ENCODE data around the gene NLRC3. TPM values are rescaled to one million over a fixed set of nuclear protein-coding genes. Genes with fewer than 3 reads are reported as not detected.

Gene NLRC3
- total RNA-seq, 4 donors from 2014 or later = 0.59 to 0.90 (median 0.75) TPM

DNA sequence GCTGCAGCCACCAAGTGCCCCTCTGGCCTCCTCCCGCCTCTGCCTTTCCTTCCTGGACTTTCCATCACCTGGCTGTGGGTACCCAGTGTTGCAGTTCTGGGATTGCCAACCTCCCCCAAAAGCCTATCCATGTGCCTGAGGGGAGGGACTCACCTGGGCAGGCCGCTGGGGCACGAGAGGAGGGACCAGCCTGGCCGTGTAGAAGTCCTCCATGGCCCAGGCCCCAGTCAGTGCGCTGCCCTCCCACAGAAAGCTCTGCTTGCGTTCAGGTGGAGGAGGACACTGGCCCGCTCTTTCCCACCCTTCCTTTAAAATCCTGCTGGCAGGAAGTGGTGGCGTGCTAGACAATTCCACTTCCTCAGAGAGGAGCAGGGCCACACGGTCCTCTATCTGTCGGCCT lies 20.0 kb upstream of the NLRC3 start:
- WGBS, 2 donors = 88 to 89% methylated on average over 7 to 10 of the region's 10 CpGs
- no peak overlapping the region for H3K4me3 ChIP-seq
- TF ChIP-seq EP300 (IDR thresholded peaks at IDR 0.05) = no peak
- TF ChIP-seq, protein P1, sequence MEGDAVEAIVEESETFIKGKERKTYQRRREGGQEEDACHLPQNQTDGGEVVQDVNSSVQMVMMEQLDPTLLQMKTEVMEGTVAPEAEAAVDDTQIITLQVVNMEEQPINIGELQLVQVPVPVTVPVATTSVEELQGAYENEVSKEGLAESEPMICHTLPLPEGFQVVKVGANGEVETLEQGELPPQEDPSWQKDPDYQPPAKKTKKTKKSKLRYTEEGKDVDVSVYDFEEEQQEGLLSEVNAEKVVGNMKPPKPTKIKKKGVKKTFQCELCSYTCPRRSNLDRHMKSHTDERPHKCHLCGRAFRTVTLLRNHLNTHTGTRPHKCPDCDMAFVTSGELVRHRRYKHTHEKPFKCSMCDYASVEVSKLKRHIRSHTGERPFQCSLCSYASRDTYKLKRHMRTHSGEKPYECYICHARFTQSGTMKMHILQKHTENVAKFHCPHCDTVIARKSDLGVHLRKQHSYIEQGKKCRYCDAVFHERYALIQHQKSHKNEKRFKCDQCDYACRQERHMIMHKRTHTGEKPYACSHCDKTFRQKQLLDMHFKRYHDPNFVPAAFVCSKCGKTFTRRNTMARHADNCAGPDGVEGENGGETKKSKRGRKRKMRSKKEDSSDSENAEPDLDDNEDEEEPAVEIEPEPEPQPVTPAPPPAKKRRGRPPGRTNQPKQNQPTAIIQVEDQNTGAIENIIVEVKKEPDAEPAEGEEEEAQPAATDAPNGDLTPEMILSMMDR (IDR thresholded peaks at IDR 0.05) = no peak
- TF ChIP-seq POLR2A (IDR thresholded peaks at IDR 0.05) = no peak
- peaks cover 0 to 5% (median 0%) of the 10 kb centered on the region in 4 donors for H3K9me3 ChIP-seq
- no peak for DNase-seq (ENCODE audit: low spot score in 2 of 2)
- peaks cover 0 to 100% (median 0%) of the 10 kb centered on the region in 3 donors for H3K36me3 ChIP-seq
- H3K4me1 ChIP-seq = no peaks in the 10 kb centered on the region
- H3K27ac ChIP-seq = no peak overlapping the region
- H3K27me3 ChIP-seq = no peaks in the 10 kb centered on the region

DNA sequence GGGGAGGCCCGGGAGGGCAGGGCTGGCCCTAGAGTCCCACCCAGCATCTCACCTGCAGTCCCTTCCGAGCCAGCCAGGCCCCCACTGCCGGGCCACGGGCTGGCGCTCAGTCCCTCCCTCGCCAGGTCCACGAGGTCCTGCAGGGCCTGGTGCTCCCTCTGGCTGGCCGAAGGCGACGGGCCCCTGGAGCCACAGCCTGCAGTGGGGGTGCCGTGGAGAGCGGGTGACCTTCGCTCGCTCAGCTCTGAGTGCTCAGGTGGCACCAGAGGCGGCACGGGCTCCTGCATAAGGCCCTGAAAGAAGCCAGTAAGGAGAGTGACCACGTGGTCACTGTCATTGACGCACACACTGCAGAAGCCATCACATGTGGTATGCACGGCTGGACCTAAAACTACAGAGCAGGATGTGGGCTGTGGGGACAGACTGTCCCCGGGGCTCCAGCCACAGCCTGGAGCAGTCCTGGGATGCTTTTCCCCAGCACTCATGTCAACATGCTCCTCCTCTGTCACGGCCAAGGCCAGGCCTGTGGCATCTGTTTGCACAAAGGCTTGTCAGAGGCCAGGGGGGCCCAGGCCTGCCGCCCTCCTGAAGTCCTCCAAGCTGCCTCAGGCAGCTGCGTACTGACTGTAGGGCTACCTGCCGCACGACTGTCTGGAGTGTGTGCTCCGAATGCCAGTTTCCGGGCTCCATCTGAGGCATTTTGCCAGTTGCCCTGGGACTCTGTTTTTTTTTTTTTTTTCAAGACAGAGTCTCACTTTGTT lies 19.1 kb upstream of the NLRC3 start:
- H3K9me3 ChIP-seq = peaks cover 0 to 5% (median 0%) of the 10 kb centered on the region in 4 donors
- DNase-seq (ENCODE audit: low spot score in 2 of 2) = no peak
- H3K36me3 ChIP-seq = peaks cover 0 to 100% (median 0%) of the 10 kb centered on the region in 3 donors
- no peak for TF ChIP-seq POLR2A (IDR thresholded peaks at IDR 0.05)
- TF ChIP-seq, protein P1 (IDR thresholded peaks at IDR 0.05) = no peak
- TF ChIP-seq EP300 (IDR thresholded peaks at IDR 0.05) = no peak
- H3K4me1 ChIP-seq = no peaks in the 10 kb centered on the region
- H3K27me3 ChIP-seq = no peaks in the 10 kb centered on the region
- 92 to 94% methylated on average over 16 of the region's 27 CpGs for WGBS, 2 donors
- no peak overlapping the region for H3K27ac ChIP-seq
- H3K4me3 ChIP-seq = no peak overlapping the region

DNA sequence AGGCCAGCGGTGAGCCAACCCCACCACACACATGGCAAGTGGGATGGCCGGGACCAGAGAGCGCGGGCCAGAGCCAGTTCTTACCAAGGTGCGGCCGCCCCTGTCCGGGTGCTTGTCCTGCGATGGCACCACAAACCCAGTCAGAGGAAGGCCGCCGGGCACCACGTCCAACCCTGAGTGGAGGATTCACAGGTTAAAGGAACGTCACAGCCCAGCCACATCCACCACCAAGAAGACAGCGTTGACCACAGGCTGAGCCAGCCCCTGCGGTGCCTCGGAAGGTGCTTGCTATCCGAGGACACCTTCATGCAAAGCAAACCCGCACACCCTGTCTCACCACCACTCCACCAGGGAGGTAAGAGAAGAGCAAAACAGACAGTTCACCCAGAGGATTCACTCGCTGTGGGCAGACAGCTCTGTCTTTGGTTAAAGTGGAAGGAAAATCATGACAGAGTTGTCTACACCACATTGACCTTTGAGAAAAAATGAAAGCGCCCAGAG lies 18.4 kb upstream of the NLRC3 start:
- H3K9me3 ChIP-seq = peaks cover 0 to 5% (median 0%) of the 10 kb centered on the region in 4 donors
- DNase-seq (ENCODE audit: low spot score in 2 of 2) = no peak
- H3K4me1 ChIP-seq = no peaks in the 10 kb centered on the region
- no peak overlapping the region for H3K4me3 ChIP-seq
- 97% methylated on average over 17 to 19 of the region's 19 CpGs for WGBS, 2 donors
- peaks cover 0 to 100% (median 0%) of the 10 kb centered on the region in 3 donors for H3K36me3 ChIP-seq
- TF ChIP-seq, protein P1 (IDR thresholded peaks at IDR 0.05) = no peak
- no peak for TF ChIP-seq POLR2A (IDR thresholded peaks at IDR 0.05)
- TF ChIP-seq EP300 (IDR thresholded peaks at IDR 0.05) = no peak
- no peak overlapping the region for H3K27ac ChIP-seq
- H3K27me3 ChIP-seq = no peaks in the 10 kb centered on the region

DNA sequence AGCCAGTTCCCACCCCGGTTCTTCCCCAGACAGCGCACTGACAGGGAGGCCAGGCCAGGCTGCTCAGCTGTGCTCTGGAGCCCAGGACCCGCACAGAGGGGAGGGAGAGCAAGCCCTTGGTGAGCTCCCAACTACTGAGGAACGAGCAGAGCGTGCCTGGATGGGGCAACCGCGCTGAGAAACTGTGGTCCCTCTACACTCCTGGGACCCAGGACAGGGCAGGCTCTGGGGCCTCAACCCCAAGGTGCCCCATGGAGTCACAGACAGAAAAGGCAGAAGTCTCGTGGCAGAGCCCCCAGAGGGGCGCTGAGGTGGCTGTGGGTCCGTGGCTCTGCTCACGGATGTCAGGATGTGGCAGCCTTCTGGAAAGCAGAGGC lies 17.9 kb upstream of the NLRC3 start:
- no peaks in the 10 kb centered on the region for H3K4me1 ChIP-seq
- peaks cover 0 to 100% (median 0%) of the 10 kb centered on the region in 3 donors for H3K36me3 ChIP-seq
- no peaks in the 10 kb centered on the region for H3K27me3 ChIP-seq
- no peak overlapping the region for H3K27ac ChIP-seq
- no peak for TF ChIP-seq EP300 (IDR thresholded peaks at IDR 0.05)
- TF ChIP-seq, protein P1 (IDR thresholded peaks at IDR 0.05) = no peak
- TF ChIP-seq POLR2A (IDR thresholded peaks at IDR 0.05) = no peak
- peaks cover 0 to 4% (median 0%) of the 10 kb centered on the region in 4 donors for H3K9me3 ChIP-seq
- WGBS, 2 donors = 84 to 92% methylated on average over 7 to 11 of the region's 11 CpGs
- H3K4me3 ChIP-seq = no peak overlapping the region
- no peak for DNase-seq (ENCODE audit: low spot score in 2 of 2)
